HL-60 (cell line): ENCODE results near the gene SMURF1.

Source experiments
- CTCF ChIP-seq: IDR thresholded peaks from one replicate; pipeline ENCODE4 v1.5.1; 2011; ENCODE audit warnings: low read length, control low read depth, inconsistent platforms; ENCODE audit not compliant: insufficient read depth
- GABPA ChIP-seq: IDR thresholded peaks from 2 replicates; pipeline ENCODE4 v1.6.1; 2012; ENCODE audit warnings: low read depth
- POLR2AphosphoS5 ChIP-seq: IDR thresholded peaks from 2 replicates; pipeline ENCODE4 v1.6.1; 2012; ENCODE audit warnings: low read depth
- REST ChIP-seq: IDR thresholded peaks from 2 replicates; pipeline ENCODE4 v1.6.1; 2012; ENCODE audit warnings: low read depth; ENCODE audit not compliant: insufficient replicate concordance
- SPI1 ChIP-seq: IDR thresholded peaks from 2 replicates; pipeline ENCODE4 v1.6.1; 2012; ENCODE audit warnings: low read depth, mild to moderate bottlenecking, borderline replicate concordance

GRCh38 chr7:99092064-99092720, 51.7 kb downstream of the SMURF1 start:
- TF ChIP-seq CTCF: no peak
- TF ChIP-seq GABPA: no peak
- TF ChIP-seq POLR2AphosphoS5: no peak
- no peak for TF ChIP-seq SPI1
- no peak for TF ChIP-seq REST
